Measurements from ENCODE around the gene SLC4A5. TPM values are rescaled to one million over a fixed set of nuclear protein-coding genes. Genes with fewer than 3 reads are reported as not detected.

Gene SLC4A5
- total RNA-seq, 1 donor from 2014 or later = 3.0 TPM

DNA sequence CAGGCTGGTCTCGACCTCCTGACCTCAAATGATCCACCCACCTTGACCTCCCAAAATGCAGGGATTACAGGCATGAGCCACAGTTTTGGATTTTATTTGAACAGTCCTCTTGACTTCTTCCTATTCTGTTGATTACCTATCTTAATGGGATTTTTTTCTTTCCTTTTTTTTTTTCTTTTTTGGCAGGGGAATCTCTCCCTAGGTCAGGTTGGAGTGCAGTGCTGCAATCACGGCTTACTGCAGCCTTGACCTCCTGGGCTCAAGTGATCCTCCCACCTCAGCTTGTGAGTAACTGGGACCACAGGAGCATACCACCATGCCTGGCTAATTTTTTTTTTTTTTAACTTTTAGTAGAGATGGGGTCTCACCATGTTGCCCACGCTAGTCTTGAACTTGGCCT is 142.0 kb downstream of the SLC4A5 start:
- no peak for TF ChIP-seq CTCF (conservative IDR thresholded peaks at IDR 0.05)
- Mint-ChIP-seq H3K4me1 (peaks cover 40% of the 10 kb centered on the region), H3K4me3 (peak overlapping the region; percentile 95), H3K9me3 (peaks cover 2% of the 10 kb centered on the region), H3K36me3 (ENCODE audit: low read depth) (no peaks in the 10 kb centered on the region), H3K27ac (ENCODE audit: unreplicated experiment) (no peak overlapping the region), H3K27me3 (ENCODE audit: low read depth) (no peaks in the 10 kb centered on the region)
- no peak for DNase-seq (ENCODE audit: low read depth, low spot score)

DNA sequence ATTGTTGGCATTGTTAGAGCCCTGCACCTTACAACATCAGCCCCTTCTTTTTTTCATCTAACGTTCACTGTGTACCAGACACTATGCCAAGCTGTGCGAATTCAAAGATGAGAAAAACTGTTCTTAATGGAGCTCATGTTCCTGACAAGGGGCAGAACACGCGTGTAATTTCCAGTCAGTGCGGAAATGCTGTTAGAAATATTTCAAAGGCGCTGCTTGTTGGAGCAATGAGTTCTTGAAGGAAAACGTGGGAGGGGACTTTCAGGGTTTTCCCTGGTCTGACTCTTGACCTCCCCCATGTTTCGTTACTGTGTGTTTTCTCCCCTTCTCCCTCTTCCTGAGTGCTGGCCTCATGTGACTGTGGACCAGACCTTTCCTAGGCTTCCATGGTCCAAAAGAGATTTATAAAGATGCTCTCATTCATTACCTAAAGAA is 143.3 kb downstream of the SLC4A5 start:
- Mint-ChIP-seq H3K9me3 (peaks cover 2% of the 10 kb centered on the region), H3K27ac (ENCODE audit: unreplicated experiment) (peak overlapping the region; percentile 99), H3K4me1 (peaks cover 37% of the 10 kb centered on the region), H3K4me3 (peak overlapping the region; percentile 95), H3K36me3 (ENCODE audit: low read depth) (no peaks in the 10 kb centered on the region), H3K27me3 (ENCODE audit: low read depth) (no peaks in the 10 kb centered on the region)
- TF ChIP-seq CTCF (conservative IDR thresholded peaks at IDR 0.05) = no peak
- DNase-seq (ENCODE audit: low read depth, low spot score) = no peak

- H3K4me1 Mint-ChIP-seq = peaks cover 37% of the 10 kb centered on the region
- TF ChIP-seq CTCF (conservative IDR thresholded peaks at IDR 0.05) = no peak
- DNase-seq (ENCODE audit: low read depth, low spot score) = no peak
- no peaks in the 10 kb centered on the region for H3K27me3 Mint-ChIP-seq (ENCODE audit: low read depth)
- H3K36me3 Mint-ChIP-seq (ENCODE audit: low read depth) = no peaks in the 10 kb centered on the region
- H3K27ac Mint-ChIP-seq (ENCODE audit: unreplicated experiment) = peak overlapping the region; percentile 99
- peaks cover 2% of the 10 kb centered on the region for H3K9me3 Mint-ChIP-seq
- H3K4me3 Mint-ChIP-seq = peak overlapping the region; percentile 95
Observed at GRCh38 chr2:74199275-74199701, 143.9 kb downstream of the SLC4A5 start.

DNA sequence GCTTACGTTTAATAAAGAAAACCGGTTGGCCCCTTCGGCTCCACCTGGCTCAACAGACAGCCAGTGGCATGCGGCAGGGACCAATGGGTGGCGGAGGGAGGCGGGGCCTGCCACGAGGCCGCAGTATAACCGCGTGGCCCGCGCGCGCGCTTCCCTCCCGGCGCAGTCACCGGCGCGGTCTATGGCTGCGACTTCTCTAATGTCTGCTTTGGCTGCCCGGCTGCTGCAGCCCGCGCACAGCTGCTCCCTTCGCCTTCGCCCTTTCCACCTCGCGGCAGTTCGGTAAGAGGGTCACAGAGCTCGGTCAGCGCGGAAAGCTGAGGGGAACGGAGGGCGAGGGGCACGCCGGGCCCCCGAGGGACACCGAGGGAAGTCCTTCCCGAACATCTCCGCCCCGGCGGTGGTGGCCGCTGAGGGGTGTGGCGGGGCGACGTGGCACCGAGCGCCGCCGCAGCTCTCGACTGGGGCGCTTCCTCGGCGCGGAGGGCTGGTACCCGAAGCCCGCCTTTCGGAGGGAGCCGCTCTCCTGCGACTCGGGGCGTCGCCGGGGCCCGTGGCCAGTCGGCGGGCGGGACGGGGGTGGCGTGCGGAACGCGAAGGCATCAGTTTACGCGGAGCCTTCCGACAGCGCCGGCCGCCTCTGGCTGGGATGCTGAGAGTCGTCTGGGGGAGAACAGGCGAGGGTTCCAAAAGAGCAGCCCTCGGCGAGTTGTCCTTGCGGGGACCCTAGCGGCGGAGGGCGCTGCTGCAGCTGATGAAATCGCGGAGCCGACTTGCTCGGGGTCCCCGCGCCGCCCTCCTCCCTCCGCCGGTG is 144.5 kb downstream of the SLC4A5 start, which contains the start of gene MTHFD2:
Gene MTHFD2 (plus strand): TSS at position 155 of the 814 bp plus-strand sequence. CDS start 27 bp downstream, at position 182.
- peak within 1 kb of the TSS; percentile 99 for H3K27ac Mint-ChIP-seq (ENCODE audit: unreplicated experiment)
- H3K9me3 Mint-ChIP-seq = peaks cover 2% of the 10 kb centered on the region
- DNase-seq (ENCODE audit: low read depth, low spot score) = peak; percentile 96
- no peaks in the 10 kb centered on the region for H3K27me3 Mint-ChIP-seq (ENCODE audit: low read depth)
- TF ChIP-seq CTCF (conservative IDR thresholded peaks at IDR 0.05) = peak; percentile 84
- peak within 1 kb of the TSS; percentile 98 for H3K4me3 Mint-ChIP-seq
- H3K36me3 Mint-ChIP-seq (ENCODE audit: low read depth) = no peaks in the 10 kb centered on the region
- peaks cover 37% of the 10 kb centered on the region for H3K4me1 Mint-ChIP-seq

GRCh38 chr2:74198023-74198460 is 145.2 kb downstream of the SLC4A5 start:
- H3K4me1 Mint-ChIP-seq = peaks cover 37% of the 10 kb centered on the region
- peak overlapping the region; percentile 98 for H3K4me3 Mint-ChIP-seq
- TF ChIP-seq CTCF (conservative IDR thresholded peaks at IDR 0.05) = no peak
- DNase-seq (ENCODE audit: low read depth, low spot score) = no peak
- H3K36me3 Mint-ChIP-seq (ENCODE audit: low read depth) = no peaks in the 10 kb centered on the region
- peaks cover 2% of the 10 kb centered on the region for H3K9me3 Mint-ChIP-seq
- peak overlapping the region; percentile 99 for H3K27ac Mint-ChIP-seq (ENCODE audit: unreplicated experiment)
- no peaks in the 10 kb centered on the region for H3K27me3 Mint-ChIP-seq (ENCODE audit: low read depth)
